ENCODE data around the gene APAF1. TPM values are rescaled to one million over a fixed set of nuclear protein-coding genes. Genes with fewer than 3 reads are reported as not detected.

APAF1 gene
- total RNA-seq, 1 experiment from 2014 or later: 19.3 TPM

DNA sequence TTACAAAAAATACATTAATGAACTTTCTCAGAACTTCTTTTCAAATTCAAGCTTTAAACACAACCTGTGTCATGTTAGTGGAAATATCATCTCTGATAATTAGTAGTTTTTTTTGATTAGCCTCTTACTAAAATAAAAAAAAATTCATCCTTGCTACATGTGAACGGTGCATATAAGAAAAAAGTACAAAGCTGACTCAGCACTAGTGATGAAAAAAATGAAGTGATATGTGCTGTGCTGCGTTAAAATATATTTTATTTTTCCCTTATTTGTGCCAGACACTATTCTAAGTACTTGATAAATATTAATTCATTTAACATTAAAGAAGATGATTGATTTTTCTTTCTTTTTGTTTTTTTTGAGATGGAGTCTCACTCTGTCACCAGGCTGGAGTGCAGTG, 8.0 kb upstream of the APAF1 start (continued):
- no peak for TF ChIP-seq E2F4 (CRISPR knock-in tag; IDR thresholded peaks at IDR 0.05; ENCODE audit: borderline replicate concordance, low read depth)
- TF ChIP-seq, protein P1, sequence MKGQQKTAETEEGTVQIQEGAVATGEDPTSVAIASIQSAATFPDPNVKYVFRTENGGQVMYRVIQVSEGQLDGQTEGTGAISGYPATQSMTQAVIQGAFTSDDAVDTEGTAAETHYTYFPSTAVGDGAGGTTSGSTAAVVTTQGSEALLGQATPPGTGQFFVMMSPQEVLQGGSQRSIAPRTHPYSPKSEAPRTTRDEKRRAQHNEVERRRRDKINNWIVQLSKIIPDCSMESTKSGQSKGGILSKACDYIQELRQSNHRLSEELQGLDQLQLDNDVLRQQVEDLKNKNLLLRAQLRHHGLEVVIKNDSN (CRISPR knock-in tag; IDR thresholded peaks at IDR 0.05): no peak
- TF ChIP-seq GTF2I (CRISPR knock-in tag; conservative IDR thresholded peaks at IDR 0.05): no peak
- no peak for TF ChIP-seq ZNF121 (CRISPR knock-in tag; IDR thresholded peaks at IDR 0.05)

DNA sequence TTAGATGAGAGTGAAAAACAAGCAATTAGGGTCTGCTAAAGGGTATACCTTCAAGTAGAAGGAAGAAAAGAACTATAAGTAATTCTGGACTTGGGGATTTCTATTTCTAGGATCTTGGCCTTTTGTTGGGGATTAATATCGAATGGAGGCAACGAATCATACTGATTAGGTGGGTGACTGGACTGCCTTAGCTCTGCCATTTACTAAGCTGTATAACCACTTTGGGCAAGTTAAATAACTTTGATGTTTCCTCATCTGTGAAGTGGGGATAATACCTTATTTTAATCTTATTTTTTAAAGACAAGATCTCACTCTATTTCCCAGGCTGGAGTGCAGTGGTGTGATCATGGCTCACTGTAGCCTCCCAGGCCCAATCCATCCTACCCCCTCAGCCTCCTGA, 7.1 kb upstream of the APAF1 start:
- H3K9me3 Mint-ChIP-seq: no peaks in the 10 kb centered on the region
- H3K36me3 Mint-ChIP-seq: peaks cover under 1% of the 10 kb centered on the region; the same call in 1 of the 2 replicates
- H3K27ac Mint-ChIP-seq: no peak overlapping the region
- TF ChIP-seq, protein P2, sequence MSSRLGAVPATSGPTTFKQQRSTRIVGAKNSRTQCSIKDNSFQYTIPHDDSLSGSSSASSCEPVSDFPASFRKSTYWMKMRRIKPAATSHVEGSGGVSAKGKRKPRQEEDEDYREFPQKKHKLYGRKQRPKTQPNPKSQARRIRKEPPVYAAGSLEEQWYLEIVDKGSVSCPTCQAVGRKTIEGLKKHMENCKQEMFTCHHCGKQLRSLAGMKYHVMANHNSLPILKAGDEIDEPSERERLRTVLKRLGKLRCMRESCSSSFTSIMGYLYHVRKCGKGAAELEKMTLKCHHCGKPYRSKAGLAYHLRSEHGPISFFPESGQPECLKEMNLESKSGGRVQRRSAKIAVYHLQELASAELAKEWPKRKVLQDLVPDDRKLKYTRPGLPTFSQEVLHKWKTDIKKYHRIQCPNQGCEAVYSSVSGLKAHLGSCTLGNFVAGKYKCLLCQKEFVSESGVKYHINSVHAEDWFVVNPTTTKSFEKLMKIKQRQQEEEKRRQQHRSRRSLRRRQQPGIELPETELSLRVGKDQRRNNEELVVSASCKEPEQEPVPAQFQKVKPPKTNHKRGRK (CRISPR knock-in tag; IDR thresholded peaks at IDR 0.05; ENCODE audit: borderline replicate concordance): no peak
- TF ChIP-seq, protein P3, sequence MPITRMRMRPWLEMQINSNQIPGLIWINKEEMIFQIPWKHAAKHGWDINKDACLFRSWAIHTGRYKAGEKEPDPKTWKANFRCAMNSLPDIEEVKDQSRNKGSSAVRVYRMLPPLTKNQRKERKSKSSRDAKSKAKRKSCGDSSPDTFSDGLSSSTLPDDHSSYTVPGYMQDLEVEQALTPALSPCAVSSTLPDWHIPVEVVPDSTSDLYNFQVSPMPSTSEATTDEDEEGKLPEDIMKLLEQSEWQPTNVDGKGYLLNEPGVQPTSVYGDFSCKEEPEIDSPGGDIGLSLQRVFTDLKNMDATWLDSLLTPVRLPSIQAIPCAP (CRISPR knock-in tag; IDR thresholded peaks at IDR 0.05): no peak
- TF ChIP-seq MXD4 (CRISPR knock-in tag; IDR thresholded peaks at IDR 0.05; ENCODE audit: borderline replicate concordance) (no peak), TEAD1 (CRISPR knock-in tag; IDR thresholded peaks at IDR 0.05) (no peak), HMGXB4 (CRISPR knock-in tag; IDR thresholded peaks at IDR 0.05) (no peak), SMAD3 (CRISPR knock-in tag; IDR thresholded peaks at IDR 0.05; ENCODE audit: borderline replicate concordance) (no peak), NR1H2 (CRISPR knock-in tag; IDR thresholded peaks at IDR 0.05) (no peak), PRRX2 (CRISPR knock-in tag; IDR thresholded peaks at IDR 0.05) (no peak), ZMAT4 (CRISPR knock-in tag; IDR thresholded peaks at IDR 0.05) (no peak), ZNF423 (CRISPR knock-in tag; IDR thresholded peaks at IDR 0.05) (no peak), GTF2I (CRISPR knock-in tag; conservative IDR thresholded peaks at IDR 0.05) (no peak), NFYB (CRISPR knock-in tag; conservative IDR thresholded peaks at IDR 0.05; ENCODE audit: low read depth) (no peak), ESRRA (CRISPR knock-in tag; IDR thresholded peaks at IDR 0.05; ENCODE audit: borderline replicate concordance) (no peak), E2F5 (CRISPR knock-in tag; IDR thresholded peaks at IDR 0.05) (no peak), ZNF232 (CRISPR knock-in tag; IDR thresholded peaks at IDR 0.05) (no peak), ATF2 (CRISPR knock-in tag; IDR thresholded peaks at IDR 0.05; ENCODE audit: borderline replicate concordance, low read depth) (no peak), CREB1 (CRISPR knock-in tag; IDR thresholded peaks at IDR 0.05) (no peak)
- TF ChIP-seq, protein P4, sequence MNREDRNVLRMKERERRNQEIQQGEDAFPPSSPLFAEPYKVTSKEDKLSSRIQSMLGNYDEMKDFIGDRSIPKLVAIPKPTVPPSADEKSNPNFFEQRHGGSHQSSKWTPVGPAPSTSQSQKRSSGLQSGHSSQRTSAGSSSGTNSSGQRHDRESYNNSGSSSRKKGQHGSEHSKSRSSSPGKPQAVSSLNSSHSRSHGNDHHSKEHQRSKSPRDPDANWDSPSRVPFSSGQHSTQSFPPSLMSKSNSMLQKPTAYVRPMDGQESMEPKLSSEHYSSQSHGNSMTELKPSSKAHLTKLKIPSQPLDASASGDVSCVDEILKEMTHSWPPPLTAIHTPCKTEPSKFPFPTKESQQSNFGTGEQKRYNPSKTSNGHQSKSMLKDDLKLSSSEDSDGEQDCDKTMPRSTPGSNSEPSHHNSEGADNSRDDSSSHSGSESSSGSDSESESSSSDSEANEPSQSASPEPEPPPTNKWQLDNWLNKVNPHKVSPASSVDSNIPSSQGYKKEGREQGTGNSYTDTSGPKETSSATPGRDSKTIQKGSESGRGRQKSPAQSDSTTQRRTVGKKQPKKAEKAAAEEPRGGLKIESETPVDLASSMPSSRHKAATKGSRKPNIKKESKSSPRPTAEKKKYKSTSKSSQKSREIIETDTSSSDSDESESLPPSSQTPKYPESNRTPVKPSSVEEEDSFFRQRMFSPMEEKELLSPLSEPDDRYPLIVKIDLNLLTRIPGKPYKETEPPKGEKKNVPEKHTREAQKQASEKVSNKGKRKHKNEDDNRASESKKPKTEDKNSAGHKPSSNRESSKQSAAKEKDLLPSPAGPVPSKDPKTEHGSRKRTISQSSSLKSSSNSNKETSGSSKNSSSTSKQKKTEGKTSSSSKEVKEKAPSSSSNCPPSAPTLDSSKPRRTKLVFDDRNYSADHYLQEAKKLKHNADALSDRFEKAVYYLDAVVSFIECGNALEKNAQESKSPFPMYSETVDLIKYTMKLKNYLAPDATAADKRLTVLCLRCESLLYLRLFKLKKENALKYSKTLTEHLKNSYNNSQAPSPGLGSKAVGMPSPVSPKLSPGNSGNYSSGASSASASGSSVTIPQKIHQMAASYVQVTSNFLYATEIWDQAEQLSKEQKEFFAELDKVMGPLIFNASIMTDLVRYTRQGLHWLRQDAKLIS (CRISPR knock-in tag; IDR thresholded peaks at IDR 0.05; ENCODE audit: borderline replicate concordance): no peak
- TF ChIP-seq, protein P5, sequence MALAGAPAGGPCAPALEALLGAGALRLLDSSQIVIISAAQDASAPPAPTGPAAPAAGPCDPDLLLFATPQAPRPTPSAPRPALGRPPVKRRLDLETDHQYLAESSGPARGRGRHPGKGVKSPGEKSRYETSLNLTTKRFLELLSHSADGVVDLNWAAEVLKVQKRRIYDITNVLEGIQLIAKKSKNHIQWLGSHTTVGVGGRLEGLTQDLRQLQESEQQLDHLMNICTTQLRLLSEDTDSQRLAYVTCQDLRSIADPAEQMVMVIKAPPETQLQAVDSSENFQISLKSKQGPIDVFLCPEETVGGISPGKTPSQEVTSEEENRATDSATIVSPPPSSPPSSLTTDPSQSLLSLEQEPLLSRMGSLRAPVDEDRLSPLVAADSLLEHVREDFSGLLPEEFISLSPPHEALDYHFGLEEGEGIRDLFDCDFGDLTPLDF (CRISPR knock-in tag; IDR thresholded peaks at IDR 0.05): no peak
- CTCF ChIA-PET: interaction anchor here (1.1 to 1.4 kb wide), 2 partner anchors 16 to 66 kb away, joined by 3 to 4 read pairs; no protein-coding TSS in a partner anchor
- DNase-seq (ENCODE audit: low spot score) (no peak), ATAC-seq (no peak)
- POLR2A ChIA-PET: interaction anchor here (0.7 kb wide), 1 partner anchor 45 kb away, joined by 3 read pairs; the partner anchor contains the start of gene SLC25A3
- no peaks in the 10 kb centered on the region for H3K27me3 Mint-ChIP-seq (ENCODE audit: low read depth)
- H3K4me1 Mint-ChIP-seq: peaks cover 2% of the 10 kb centered on the region; the same call in 1 of the 2 replicates
- no peak overlapping the region for H3K4me3 Mint-ChIP-seq
